GM23248 (cell line): Measurements from ENCODE around the gene PYURF.

Source experiments
- EZH2 ChIP-seq: fragments of 200-600 bp; sonication (generic); IDR thresholded peaks from 2 replicates; pipeline ENCODE4 v1.6.1; 2018; ENCODE audit warnings: antibody characterized with exemption, mild to moderate bottlenecking; ENCODE audit not compliant: insufficient read depth, poor library complexity, severe bottlenecking
- EZH2phosphoT487 ChIP-seq: fragments of 200-600 bp; sonication (generic); IDR thresholded peaks from 2 replicates; pipeline ENCODE4 v1.6.1; 2018; ENCODE audit warnings: antibody characterized with exemption, moderate library complexity, mild to moderate bottlenecking, low read depth; ENCODE audit not compliant: insufficient read depth

DNA sequence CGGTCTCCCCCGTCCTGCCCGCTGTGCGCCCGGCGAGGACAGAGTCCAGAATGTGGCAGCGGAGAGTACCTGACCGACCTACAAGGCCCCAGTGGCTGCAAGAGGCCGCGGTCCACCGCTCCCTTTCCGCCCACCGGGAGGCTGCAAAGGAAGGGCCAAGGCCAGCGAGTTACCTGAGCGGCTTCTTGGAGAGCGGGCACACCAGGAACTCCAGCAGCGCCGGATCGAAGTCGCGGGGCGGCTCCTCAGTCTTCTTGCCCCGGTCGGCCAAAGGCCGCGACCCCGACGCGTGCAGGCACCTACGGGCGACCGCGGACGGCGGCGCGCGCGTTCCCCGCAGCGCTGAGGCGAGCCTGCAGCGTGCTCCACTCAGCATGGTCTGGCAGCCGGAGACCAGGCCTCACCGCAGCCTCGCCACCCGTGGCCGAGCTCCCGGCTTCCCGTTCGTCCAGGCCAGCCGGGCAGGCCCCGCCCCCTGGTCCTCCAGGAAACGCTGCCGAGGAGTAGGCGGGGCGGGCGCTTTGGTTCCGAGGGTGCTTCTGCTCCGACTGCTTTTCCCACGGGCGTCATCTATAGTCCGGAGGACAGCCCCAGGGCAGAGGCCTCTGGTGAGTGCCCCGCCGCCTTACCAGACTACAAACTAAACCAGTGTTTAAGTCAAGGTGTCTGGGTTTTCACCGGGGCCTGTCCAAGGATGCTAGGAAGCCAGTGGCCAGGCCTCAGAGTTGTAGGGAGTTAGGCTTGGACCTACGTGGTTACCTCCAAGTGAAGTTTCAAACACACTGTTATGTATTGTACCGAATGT, at the start of gene PYURF:
- TF ChIP-seq EZH2 (no peak), EZH2phosphoT487 (no peak)
